Measurements from ENCODE around the gene RPSA. TPM values are rescaled to one million over a fixed set of nuclear protein-coding genes. Genes with fewer than 3 reads are reported as not detected.
"Not testable (repeated sequence)": the region's sequence is repeated elsewhere in the genome, so short reads cannot be mapped to it uniquely, and the experiment has no call there.

The RPSA gene
- total RNA-seq, result 934 and 1,256 TPM in 2 replicates

- peak; percentile 98 for DNase-seq
These were observed at the start of gene RPSA for GRCh38 chr3:39406368-39407258. Gene RPSA, plus strand, starts transcription at chr3:39406720. Its CDS starts 934 bp downstream, at chr3:39407654.

DNA sequence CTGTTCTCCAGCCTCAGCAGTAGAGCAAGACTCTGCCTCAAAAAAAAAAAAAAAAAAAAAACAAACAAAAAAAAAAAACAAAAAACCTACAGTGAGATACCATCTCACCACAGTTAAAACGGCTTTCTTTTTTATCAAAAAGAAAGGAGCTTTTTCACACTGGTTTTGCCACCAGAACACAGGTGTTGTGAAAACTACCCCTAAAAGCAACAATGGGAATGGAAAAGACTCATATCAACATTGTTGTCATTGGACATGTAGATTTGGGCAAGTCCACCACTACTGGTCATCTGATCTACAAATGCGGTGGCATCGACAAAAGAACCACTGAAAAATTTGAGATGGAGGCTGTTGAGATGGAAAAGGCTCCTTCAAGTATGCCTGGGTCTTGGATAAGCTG is 48.2 kb upstream of the RPSA start:
- no peak for DNase-seq

DNA sequence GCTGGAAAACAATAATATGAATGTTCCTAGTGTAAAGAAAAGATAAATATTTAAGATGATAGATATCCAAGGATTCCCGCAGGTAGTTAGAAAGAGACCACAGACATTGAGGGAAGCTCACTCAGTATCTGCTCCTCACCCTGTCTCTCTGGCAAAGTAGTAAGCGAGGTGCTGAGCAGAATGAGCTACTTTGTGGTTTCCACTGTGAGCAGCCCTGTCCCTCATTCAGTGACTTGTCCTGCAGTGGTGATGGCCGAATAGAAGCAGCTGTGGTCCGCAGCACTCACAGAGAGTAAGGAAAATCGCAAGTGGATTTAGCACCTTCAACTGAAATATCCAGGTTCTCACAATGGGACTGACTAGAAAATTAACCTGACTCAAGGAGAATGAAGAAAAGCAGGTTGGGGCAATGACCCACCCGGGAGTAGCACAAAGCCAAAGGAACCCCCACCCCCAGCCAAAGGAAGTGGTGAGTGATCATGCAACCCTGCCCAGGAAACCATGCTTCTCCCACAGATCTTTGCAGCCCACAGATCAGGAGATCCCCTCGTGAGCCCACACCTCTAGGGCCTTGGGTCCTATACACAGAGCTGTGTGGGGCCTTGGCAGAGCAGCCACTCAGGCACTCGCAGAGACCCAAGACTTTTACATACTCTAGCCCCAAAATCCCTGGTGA is 45.1 kb upstream of the RPSA start:
- DNase-seq, result no peak

- DNase-seq, result no peak
These were observed 44.3 kb upstream of the RPSA start for GRCh38 chr3:39362192-39362591.

GRCh38 chr3:39362812-39363211 is 43.7 kb upstream of the RPSA start:
- DNase-seq, result no peak

- not testable (repeated sequence) for DNase-seq
These were observed 36.1 kb upstream of the RPSA start for GRCh38 chr3:39370450-39370849.

DNA sequence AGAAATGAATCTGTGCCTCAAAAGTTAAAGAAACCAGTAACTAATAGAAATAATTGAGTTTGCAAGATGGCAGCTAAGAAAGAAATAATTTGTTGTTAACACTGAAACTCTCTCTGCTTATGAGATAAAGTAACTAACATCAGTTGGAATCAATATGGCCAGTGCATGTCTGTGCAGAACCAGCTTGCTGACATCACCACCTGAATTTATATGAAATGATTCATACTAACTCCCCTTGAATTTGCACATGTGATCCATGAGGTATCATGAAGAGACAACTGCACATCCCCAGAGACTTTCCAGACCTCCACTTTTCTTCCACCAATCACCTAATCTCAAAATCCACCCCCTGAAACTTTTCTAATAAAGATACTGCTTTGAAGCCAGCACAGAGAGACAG is 33.7 kb upstream of the RPSA start:
- no peak for DNase-seq

DNA sequence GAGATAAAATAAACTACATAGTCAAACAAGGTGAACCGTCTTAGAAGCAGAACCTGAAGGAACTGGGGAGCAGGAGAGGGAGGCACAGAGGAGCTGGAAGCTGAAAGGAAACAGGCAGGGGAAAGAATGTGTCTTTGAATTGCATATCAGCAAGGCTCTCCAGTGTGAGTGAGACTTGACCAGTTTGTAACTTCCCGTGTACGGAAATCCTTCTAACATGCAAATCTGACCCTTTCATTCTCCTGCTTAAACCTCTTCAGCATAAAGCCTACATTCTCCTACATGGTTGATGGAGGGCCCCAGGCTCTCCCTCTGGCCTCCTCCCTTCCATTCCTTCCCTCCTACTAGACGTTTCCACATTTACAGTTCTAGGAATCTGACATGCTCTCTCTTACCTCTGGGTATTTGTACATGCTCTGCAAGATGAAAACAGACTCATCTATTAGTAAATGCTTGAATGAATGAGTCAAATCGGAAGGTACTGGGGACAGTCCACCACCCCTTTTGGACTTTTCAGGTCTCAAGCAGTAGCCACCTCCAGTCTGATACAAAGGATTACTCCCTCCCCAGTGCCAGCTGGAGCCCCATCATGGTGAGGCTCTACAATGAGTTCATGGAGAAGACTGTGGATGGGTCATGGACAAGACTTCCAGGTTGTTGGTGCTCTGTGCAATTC is 29.4 kb upstream of the RPSA start:
- DNase-seq, result peak; percentile 46

GRCh38 chr3:39378088-39378487 is 28.4 kb upstream of the RPSA start:
- DNase-seq, result peak; percentile 60

DNA sequence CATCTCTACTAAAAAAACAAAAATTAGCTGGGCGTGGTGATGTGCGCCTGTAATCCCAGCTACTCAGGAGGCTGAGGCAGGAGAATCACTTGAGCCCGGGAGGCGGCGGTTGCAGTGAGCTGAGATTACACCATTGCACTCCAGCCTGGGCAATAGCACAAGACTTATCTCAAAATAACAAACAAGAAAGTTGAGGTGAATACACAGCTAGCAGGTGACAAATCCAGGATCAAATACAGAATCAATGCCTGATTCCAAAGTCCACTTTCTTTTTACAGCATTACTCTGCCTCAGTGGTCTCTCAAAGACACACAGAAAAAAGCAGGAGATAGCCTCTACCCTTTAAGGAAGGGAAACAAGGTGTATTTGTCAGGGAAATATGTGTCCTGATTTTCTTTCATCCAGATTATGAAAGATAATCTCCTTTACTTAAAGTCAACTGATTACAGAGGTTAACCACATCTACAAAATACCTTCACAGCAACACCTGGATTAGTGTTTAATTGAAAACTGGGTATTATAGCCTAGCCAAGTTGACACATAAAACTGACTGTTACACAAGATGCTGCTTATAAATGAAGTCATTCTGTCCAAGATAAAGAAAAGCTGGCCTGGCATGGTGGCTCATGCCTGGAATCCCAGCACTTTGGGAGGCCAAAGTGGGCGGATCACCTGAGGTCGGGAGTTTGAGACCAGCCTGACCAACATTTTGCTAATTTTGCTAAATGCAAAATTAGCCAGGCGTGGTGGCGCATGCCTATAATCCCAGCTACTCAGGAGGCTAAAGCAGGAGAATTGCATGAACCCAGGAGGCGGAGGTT is 27.4 kb upstream of the RPSA start:
- no peak for DNase-seq

- DNase-seq, result no peak
These were observed 26.8 kb upstream of the RPSA start for GRCh38 chr3:39379778-39380155.

DNA sequence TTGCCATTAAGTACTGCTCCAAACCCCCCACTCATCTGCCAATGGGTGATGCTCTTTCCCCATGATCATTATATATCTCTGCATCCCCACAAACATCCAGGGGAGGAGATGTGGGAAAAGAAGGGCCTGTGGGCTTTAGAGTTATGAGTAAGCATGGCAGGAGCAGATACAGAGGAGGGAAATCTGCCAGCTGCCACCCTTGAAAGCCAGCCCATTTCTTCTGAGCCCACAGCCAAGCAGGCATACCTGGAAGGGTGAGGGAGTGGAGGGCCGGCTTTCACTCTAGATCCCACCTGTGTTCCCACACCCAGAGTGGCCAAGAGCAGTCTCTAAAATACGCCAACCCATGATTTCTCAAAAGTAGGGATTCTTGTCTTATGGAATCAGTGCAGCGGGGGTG is 25.1 kb upstream of the RPSA start:
- DNase-seq, result no peak

DNA sequence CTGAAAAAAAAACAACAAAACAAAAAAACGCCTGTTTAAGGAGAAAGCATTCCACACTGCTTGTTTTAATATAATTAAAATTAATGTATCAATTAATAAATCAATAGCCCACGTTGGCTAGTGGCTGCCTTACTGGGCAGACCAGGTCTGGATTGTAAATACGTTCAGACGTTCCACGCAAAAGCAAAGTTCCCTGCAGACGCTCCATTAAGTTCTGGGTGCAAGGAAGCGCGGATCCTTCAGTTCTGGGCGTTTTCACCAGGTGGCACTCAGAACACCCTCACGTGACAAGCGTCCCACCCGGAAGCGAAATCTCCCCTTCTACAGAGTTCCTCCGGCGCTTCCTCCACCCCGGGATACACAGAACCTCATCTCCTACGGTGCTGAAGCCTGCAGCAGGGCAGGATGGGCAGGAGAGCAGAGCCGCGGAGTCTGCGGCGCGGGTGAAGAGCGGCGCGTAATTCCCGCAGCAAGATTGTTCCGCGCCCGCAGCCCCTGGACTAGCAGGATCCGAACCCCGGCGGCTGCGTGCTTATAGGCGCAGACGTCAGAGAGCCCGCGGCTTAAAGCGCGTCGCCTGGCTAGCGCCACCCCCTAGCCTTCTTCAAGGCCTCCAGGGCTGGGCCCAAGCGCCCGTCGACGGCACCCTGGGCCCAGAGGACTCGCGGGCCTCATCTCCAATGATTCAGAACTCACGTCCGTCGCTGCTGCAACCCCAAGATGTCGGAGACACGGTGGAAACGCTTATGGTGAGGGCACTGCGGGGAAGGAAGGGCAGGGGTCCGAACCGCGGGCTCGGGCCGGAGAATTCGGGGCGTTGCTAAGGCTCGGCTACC is 23.3 kb upstream of the RPSA start, which contains the start of gene SLC25A38:
SLC25A38 (plus strand) TSS at position 326 of the 836 bp plus-strand sequence; CDS start at position 681, 355 bp downstream.
- DNase-seq, result peak; percentile 88

DNA sequence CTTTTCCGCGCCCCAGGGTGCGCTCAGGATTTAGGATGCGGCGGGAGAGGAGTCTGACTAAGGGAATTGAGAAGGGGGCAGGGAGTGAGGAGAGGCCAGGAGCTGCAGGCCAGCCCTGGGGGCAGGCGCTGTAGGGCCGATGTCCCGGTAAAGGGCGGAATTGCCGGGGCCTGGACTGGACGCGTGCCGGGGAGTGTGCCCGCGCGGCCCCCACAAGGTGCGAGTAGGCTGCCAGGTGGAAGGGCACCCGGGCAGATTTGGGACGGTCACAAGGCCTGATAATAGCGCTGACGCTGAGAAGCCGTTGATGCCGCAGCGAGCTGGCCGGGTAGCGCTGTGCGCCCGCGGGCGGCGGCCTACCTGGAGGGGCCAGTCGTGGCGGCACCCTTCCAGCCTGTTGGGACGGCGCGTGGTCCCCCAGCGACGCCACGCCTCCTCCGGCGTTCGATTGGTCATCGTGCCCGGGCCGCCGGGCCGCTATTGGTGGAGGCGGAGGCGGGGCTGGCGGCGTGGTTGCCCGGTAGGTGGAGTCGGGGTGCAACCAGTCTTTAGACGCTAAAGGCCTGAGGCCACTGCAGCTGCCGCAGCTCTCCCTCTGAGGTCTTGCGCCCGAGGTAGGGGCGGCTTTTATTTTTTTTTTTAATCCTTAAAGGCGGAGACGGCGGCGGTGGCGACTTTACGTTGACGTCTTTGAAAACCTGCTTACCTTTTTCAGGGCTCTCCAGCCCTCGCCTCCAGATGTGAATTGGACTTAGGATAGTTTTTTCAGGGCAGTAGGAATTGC is 22.4 kb upstream of the RPSA start:
- peak; percentile 95 for DNase-seq

GRCh38 chr3:39384665-39385000 is 21.9 kb upstream of the RPSA start:
- no peak for DNase-seq

- no peak for DNase-seq
These were observed 20.9 kb upstream of the RPSA start for GRCh38 chr3:39385456-39386090.

- no peak for DNase-seq
These were observed 20.2 kb upstream of the RPSA start for GRCh38 chr3:39386318-39386717.

GRCh38 chr3:39387411-39387975 is 19.0 kb upstream of the RPSA start:
- DNase-seq, result no peak

DNA sequence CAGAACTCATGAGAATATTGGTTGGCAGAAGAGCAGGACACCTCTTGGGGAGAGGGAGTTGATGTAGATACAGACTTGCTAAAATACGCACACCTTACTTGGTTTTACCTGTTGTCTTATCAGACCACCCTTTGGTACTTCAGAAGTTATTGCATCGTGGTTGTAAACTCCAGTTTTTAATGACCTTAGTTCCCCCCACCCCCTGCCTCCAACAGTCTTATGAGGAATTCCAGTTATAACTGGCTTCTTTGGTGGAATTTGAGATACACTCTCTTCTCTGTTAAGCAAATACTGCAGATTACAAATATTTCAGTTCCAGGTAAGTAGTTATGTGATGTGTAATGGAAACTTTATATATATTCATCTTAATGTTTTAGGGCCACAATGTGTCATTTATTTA is 18.4 kb upstream of the RPSA start:
- DNase-seq, result no peak

DNA sequence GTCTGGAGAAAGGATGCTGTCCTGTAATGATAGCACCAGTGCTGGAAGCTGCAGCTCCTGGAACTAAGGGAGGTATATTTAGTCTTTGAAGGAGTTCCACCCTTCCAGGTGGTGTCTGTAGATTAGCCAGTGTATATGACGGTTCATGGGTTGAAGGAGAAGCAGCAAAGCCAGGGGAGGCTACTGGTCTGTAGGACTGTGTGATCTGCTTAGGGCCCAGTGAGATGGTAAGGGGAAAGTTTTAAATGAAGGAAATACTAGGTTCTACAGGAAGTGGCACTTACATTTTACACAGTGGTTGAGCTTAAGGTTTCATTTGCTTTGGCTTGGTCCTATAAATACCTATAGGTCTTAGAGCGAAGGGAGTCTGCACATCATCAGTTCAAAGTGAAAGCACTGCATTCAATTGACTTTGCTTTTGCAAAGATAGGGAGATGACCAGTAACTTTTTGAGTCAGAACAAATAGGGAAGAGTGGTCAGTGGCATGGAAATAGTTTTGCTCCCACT is 17.7 kb upstream of the RPSA start:
- DNase-seq, result no peak
